Loucy (cell line): ENCODE data around the gene LAIR1.

Experiments
- EZH2phosphoT487 ChIP-seq: fragments of 200-600 bp; IDR thresholded peaks from 2 replicates; pipeline ENCODE4 v1.6.1; 2018; ENCODE audit warnings: antibody characterized with exemption, mild to moderate bottlenecking, moderate library complexity, borderline replicate concordance
- TF ChIP-seq, protein P1 (sequence below): fragments of 200-600 bp; sonication (generic); conservative IDR thresholded peaks from 2 replicates; pipeline ENCODE4 v1.5.1; 2014; ENCODE audit warnings: mild to moderate bottlenecking, antibody characterized with exemption, low read length

DNA sequence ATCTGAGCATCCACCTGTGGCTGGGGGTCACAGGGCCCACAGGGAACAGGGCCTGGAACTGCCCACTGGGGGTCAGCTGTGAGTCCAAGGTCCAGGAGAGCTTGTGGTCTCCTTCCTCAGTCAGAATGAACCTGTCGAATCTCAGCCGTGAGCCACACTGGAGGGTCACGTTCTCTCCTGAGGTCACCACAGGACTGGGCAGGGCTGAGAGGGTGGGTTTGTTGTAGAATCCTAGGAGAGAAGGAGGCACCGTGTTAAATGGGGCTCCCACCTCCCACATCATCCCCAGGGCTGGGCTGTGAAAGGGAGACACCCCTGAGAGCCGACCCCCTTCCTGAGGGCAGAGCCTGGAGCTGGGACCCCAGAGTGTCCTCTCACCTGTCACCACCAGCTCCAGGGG, 53.2 kb downstream of the LAIR1 start:
- TF ChIP-seq, protein P1, sequence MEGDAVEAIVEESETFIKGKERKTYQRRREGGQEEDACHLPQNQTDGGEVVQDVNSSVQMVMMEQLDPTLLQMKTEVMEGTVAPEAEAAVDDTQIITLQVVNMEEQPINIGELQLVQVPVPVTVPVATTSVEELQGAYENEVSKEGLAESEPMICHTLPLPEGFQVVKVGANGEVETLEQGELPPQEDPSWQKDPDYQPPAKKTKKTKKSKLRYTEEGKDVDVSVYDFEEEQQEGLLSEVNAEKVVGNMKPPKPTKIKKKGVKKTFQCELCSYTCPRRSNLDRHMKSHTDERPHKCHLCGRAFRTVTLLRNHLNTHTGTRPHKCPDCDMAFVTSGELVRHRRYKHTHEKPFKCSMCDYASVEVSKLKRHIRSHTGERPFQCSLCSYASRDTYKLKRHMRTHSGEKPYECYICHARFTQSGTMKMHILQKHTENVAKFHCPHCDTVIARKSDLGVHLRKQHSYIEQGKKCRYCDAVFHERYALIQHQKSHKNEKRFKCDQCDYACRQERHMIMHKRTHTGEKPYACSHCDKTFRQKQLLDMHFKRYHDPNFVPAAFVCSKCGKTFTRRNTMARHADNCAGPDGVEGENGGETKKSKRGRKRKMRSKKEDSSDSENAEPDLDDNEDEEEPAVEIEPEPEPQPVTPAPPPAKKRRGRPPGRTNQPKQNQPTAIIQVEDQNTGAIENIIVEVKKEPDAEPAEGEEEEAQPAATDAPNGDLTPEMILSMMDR = no peak
- no peak for TF ChIP-seq EZH2phosphoT487
